Measurements from ENCODE around the gene DNAH2.

The DNAH2 gene

DNA sequence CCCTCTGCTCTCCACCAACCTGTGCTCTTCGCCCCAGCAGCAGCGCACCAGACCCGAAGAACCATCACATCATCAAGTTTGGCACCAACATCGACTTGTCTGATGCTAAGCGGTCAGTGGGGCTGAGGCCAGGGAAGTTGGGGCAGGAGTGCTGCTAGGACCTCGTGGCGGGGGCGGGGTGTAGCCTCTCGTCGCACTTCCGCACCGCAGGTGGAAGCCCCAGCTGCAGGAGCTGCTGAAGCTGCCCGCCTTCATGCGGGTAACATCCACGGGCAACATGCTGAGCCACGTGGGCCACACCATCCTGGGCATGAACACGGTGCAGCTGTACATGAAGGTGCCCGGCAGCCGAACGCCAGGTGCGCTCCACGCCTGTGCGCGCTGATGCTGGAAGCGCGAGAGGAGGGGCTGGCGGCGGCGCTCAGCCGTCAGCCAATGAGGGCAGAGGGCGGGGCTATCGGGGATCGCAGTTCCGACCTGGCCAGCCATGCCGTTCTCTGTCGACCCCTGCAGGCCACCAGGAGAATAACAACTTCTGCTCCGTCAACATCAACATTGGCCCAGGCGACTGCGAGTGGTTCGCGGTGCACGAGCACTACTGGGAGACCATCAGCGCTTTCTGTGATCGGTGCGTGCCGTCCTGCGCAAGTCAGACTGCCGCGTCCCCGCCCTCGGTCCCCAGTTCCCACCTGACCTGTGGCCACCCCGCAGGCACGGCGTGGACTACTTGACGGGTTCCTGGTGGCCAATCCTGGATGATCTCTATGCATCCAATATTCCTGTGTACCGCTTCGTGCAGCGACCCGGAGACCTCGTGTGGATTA lies 134.1 kb downstream of the DNAH2 start:
- TF ChIP-seq, protein P1, sequence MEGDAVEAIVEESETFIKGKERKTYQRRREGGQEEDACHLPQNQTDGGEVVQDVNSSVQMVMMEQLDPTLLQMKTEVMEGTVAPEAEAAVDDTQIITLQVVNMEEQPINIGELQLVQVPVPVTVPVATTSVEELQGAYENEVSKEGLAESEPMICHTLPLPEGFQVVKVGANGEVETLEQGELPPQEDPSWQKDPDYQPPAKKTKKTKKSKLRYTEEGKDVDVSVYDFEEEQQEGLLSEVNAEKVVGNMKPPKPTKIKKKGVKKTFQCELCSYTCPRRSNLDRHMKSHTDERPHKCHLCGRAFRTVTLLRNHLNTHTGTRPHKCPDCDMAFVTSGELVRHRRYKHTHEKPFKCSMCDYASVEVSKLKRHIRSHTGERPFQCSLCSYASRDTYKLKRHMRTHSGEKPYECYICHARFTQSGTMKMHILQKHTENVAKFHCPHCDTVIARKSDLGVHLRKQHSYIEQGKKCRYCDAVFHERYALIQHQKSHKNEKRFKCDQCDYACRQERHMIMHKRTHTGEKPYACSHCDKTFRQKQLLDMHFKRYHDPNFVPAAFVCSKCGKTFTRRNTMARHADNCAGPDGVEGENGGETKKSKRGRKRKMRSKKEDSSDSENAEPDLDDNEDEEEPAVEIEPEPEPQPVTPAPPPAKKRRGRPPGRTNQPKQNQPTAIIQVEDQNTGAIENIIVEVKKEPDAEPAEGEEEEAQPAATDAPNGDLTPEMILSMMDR (IDR thresholded peaks at IDR 0.05; ENCODE audit: low read depth, low read length): peak; percentile 90
- no peak overlapping the region for H3K4me3 ChIP-seq (ENCODE audit: low read depth, low read length)

DNA sequence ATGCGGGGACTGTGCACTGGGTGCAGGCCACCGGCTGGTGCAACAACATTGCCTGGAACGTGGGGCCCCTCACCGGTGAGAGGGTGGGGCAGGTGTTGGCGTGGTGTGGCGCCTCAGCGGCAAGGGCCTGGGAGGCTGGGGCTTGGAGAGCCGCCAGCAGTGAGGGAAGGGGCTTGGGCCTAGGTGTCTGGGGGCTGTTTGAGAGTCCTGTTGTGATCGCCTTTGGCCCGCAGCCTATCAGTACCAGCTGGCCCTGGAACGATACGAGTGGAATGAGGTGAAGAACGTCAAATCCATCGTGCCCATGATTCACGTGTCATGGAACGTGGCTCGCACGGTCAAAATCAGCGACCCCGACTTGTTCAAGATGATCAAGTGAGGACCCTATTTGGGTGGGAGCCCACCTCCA lies 134.7 kb downstream of the DNAH2 start:
- TF ChIP-seq, protein P1 (IDR thresholded peaks at IDR 0.05; ENCODE audit: low read depth, low read length): no peak
- no peak overlapping the region for H3K4me3 ChIP-seq (ENCODE audit: low read depth, low read length)

DNA sequence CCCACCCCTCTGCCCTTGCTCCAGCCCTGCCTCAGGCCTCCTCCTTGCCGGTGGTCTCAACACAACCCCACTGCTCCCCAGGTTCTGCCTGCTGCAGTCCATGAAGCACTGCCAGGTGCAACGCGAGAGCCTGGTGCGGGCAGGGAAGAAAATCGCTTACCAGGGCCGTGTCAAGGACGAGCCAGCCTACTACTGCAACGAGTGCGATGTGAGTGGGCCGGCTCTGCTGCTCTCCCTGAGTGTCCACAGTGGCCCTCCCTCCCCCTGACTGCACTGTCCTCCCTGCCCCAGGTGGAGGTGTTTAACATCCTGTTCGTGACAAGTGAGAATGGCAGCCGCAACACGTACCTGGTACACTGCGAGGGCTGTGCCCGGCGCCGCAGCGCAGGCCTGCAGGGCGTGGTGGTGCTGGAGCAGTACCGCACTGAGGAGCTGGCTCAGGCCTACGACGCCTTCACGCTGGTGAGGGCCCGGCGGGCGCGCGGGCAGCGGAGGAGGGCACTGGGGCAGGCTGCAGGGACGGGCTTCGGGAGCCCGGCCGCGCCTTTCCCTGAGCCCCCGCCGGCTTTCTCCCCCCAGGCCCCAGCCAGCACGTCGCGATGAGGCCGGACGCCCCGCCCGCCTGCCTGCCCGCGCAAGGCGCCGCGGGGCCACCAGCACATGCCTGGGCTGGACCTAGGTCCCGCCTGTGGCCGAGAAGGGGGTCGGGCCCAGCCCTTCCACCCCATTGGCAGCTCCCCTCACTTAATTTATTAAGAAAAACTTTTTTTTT lies 135.6 kb downstream of the DNAH2 start:
- TF ChIP-seq, protein P1 (IDR thresholded peaks at IDR 0.05; ENCODE audit: low read depth, low read length): no peak
- no peak overlapping the region for H3K4me3 ChIP-seq (ENCODE audit: low read depth, low read length)

DNA sequence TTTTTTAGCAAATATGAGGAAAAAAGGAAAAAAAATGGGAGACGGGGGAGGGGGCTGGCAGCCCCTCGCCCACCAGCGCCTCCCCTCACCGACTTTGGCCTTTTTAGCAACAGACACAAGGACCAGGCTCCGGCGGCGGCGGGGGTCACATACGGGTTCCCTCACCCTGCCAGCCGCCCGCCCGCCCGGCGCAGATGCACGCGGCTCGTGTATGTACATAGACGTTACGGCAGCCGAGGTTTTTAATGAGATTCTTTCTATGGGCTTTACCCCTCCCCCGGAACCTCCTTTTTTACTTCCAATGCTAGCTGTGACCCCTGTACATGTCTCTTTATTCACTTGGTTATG lies 136.1 kb downstream of the DNAH2 start:
- TF ChIP-seq, protein P1 (IDR thresholded peaks at IDR 0.05; ENCODE audit: low read depth, low read length): no peak
- H3K4me3 ChIP-seq (ENCODE audit: low read depth, low read length): no peak overlapping the region

DNA sequence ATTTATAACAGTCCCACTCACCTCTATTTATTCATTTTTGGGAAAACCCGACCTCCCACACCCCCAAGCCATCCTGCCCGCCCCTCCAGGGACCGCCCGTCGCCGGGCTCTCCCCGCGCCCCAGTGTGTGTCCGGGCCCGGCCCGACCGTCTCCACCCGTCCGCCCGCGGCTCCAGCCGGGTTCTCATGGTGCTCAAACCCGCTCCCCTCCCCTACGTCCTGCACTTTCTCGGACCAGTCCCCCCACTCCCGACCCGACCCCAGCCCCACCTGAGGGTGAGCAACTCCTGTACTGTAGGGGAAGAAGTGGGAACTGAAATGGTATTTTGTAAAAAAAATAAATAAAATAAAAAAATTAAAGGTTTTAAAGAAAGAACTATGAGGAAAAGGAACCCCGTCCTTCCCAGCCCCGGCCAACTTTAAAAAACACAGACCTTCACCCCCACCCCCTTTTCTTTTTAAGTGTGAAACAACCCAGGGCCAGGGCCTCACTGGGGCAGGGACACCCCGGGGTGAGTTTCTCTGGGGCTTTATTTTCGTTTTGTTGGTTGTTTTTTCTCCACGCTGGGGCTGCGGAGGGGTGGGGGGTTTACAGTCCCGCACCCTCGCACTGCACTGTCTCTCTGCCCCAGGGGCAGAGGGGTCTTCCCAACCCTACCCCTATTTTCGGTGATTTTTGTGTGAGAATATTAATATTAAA lies 136.7 kb downstream of the DNAH2 start:
- TF ChIP-seq, protein P1 (IDR thresholded peaks at IDR 0.05; ENCODE audit: low read depth, low read length): no peak

DNA sequence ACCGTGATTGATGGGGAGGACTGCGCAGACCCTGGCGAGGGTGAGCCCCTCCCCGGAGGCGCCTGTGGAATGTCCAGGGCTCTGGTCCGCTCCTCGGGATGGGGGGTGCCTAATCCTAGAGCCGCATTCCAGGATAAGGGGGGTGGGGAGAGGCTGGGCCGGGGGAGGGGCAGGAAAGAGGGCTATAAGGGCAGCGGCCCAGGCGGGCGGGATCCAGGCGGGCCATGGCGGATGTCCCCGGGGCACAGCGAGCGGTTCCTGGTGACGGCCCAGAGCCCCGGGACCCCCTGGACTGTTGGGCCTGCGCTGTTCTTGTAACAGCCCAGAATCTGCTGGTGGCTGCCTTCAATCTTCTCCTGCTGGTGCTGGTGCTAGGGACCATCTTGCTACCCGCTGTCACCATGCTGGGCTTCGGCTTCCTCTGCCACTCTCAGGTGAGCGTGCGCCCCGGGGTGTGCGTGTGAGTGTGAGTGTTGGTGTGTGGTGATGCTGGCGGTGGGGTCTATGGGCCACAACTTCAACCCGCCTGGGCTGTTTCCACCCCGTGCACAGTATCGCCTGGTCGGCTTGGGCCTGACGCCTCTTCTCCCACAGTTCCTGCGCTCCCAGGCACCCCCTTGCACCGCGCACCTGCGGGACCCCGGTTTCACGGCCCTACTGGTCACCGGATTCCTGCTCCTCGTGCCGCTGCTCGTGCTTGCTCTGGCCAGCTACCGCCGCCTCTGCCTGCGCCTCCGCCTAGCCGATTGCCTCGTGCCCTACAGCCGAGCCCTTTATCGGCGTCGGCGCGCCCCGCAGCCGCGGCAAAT lies 137.5 kb downstream of the DNAH2 start, which contains the start of gene TMEM88:
Gene TMEM88 (plus strand): TSS at position 216 of the 809 bp plus-strand sequence. CDS start 9 bp downstream, at position 225.
- peak within 1 kb of the TSS; percentile 80; the same call in 1 of the 2 replicates for H3K4me3 ChIP-seq (ENCODE audit: low read depth, low read length)
- TF ChIP-seq, protein P1 (IDR thresholded peaks at IDR 0.05; ENCODE audit: low read depth, low read length): no peak

More for the DNA sequence above, 136.7 kb downstream of the DNAH2 start:
- no peak overlapping the region for H3K4me3 ChIP-seq (ENCODE audit: low read depth, low read length)
